Ishikawa (cell line): ENCODE results near the gene TGFBI.

Experiments used
- CEBPB ChIP-seq: IDR thresholded peaks from 2 replicates; pipeline ENCODE4 v1.6.1; 2012
- CREB1 ChIP-seq: IDR thresholded peaks from 2 replicates; pipeline ENCODE4 v1.6.1; 2012; ENCODE audit warnings: low read depth
- EGR1 ChIP-seq: IDR thresholded peaks from 2 replicates; pipeline ENCODE4 v1.6.1; 2012
- EP300 ChIP-seq: IDR thresholded peaks from 2 replicates; pipeline ENCODE4 v1.6.1; 2012; ENCODE audit warnings: borderline replicate concordance
- FOXM1 ChIP-seq: IDR thresholded peaks from 2 replicates; pipeline ENCODE4 v1.6.1; 2012; ENCODE audit warnings: low read depth, borderline replicate concordance
- MAX ChIP-seq: IDR thresholded peaks from 2 replicates; pipeline ENCODE4 v1.6.1; 2012
- NFIC ChIP-seq: IDR thresholded peaks from 2 replicates; pipeline ENCODE4 v1.6.1; 2012
- RAD21 ChIP-seq: IDR thresholded peaks from 2 replicates; pipeline ENCODE4 v1.6.1; 2012; ENCODE audit warnings: low read depth
- REST ChIP-seq: IDR thresholded peaks from 2 replicates; pipeline ENCODE4 v1.6.1; 2012; ENCODE audit warnings: low read depth, mild to moderate bottlenecking
- TAF1 ChIP-seq: IDR thresholded peaks from 2 replicates; pipeline ENCODE4 v1.6.1; 2012; ENCODE audit warnings: low read depth, mild to moderate bottlenecking
- TCF12 ChIP-seq: IDR thresholded peaks from 2 replicates; pipeline ENCODE4 v1.6.1; 2012; ENCODE audit warnings: low read depth
- TEAD4 ChIP-seq: IDR thresholded peaks from 2 replicates; pipeline ENCODE4 v1.6.1; 2012
- USF1 ChIP-seq: IDR thresholded peaks from 2 replicates; pipeline ENCODE4 v1.6.1; 2012
- YY1 ChIP-seq: IDR thresholded peaks from 2 replicates; pipeline ENCODE4 v1.6.1; 2012; ENCODE audit warnings: low read depth
- ZBTB7A ChIP-seq: IDR thresholded peaks from 2 replicates; pipeline ENCODE4 v1.6.1; 2012; ENCODE audit warnings: low read depth

TGFBI gene

GRCh38 chr5:136015003-136015375 lies 13.8 kb upstream of the TGFBI start:
- TF ChIP-seq TCF12 (no peak), TAF1 (no peak), REST (no peak), FOXM1 (no peak), NFIC (no peak), USF1 (no peak), TEAD4 (no peak), EP300 (no peak)

- TF ChIP-seq MAX: no peak
- TF ChIP-seq EP300: no peak
- TF ChIP-seq NFIC: no peak
- TF ChIP-seq USF1: no peak
- TF ChIP-seq TEAD4: no peak
- TF ChIP-seq RAD21: no peak
- TF ChIP-seq ZBTB7A: no peak
- TF ChIP-seq EGR1: no peak
- no peak for TF ChIP-seq REST
- TF ChIP-seq TAF1: no peak
- TF ChIP-seq TCF12: no peak
- no peak for TF ChIP-seq FOXM1
Observed at GRCh38 chr5:136015966-136016650, 12.7 kb upstream of the TGFBI start.

GRCh38 chr5:136016945-136017530 lies 11.8 kb upstream of the TGFBI start:
- peak; percentile 56 for TF ChIP-seq TEAD4
- no peak for TF ChIP-seq TAF1
- no peak for TF ChIP-seq EGR1
- TF ChIP-seq YY1: no peak
- TF ChIP-seq NFIC: peak; percentile 99
- TF ChIP-seq RAD21: no peak
- peak; percentile 13; the same call in 1 of the 2 replicates for TF ChIP-seq MAX
- TF ChIP-seq EP300: peak; percentile 93
- no peak for TF ChIP-seq ZBTB7A
- peak; percentile 34; the same call in 1 of the 2 replicates for TF ChIP-seq CEBPB
- no peak for TF ChIP-seq CREB1
- peak; percentile 88 for TF ChIP-seq FOXM1
- no peak for TF ChIP-seq REST
- peak; percentile 95 for TF ChIP-seq TCF12
- TF ChIP-seq USF1: no peak
